NT2/D1 (cell line): ENCODE measurements around the gene CDKN1A.

Experiments
- DNase-seq: peaks from one replicate; pipeline ENCODE4 v3.0.0-alpha.2; 2011; ENCODE audit warnings: low read depth, low spot score
- H3K27me3 ChIP-seq: 2 replicates; pipeline ENCODE4 v1.6.0; 2011; ENCODE audit warnings: mild to moderate bottlenecking; ENCODE audit not compliant: insufficient read length, insufficient read depth
- H3K36me3 ChIP-seq: 2 replicates; pipeline ENCODE4 v1.6.1; 2011; ENCODE audit warnings: mild to moderate bottlenecking, low read length, mixed read lengths; ENCODE audit not compliant: insufficient read depth, insufficient read length
- H3K4me1 ChIP-seq: 2 replicates; pipeline ENCODE4 v1.5.1; 2011; ENCODE audit not compliant: insufficient read depth, insufficient read length
- H3K4me3 ChIP-seq: 2 replicates; pipeline ENCODE4 v1.5.1; 2011; ENCODE audit warnings: low read depth; ENCODE audit not compliant: insufficient read length
- H3K9ac ChIP-seq: 2 replicates; pipeline ENCODE4 v1.6.0; 2011; ENCODE audit warnings: low read depth; ENCODE audit not compliant: insufficient read length
- H3K9me3 ChIP-seq: 2 replicates; pipeline ENCODE4 v1.5.1; 2011; ENCODE audit warnings: mild to moderate bottlenecking, low read length; ENCODE audit not compliant: insufficient read depth
- SUZ12 ChIP-seq: IDR thresholded peaks from 2 replicates; pipeline ENCODE4 v1.6.1; 2011; ENCODE audit not compliant: insufficient read length, insufficient read depth; ENCODE audit errors: extremely low read depth
- YY1 ChIP-seq: IDR thresholded peaks from 2 replicates; pipeline ENCODE4 v1.6.1; 2011; ENCODE audit not compliant: insufficient read length, insufficient read depth
- ZNF274 ChIP-seq: IDR thresholded peaks from 2 replicates; pipeline ENCODE4 v1.6.1; 2011; ENCODE audit warnings: mild to moderate bottlenecking, low read depth, low read length

The CDKN1A gene

GRCh38 chr6:36735110-36736071, 56.9 kb downstream of the CDKN1A start:
- no peaks in the 10 kb centered on the region for H3K9me3 ChIP-seq
- no peak overlapping the region for H3K4me3 ChIP-seq
- peaks cover 14% of the 10 kb centered on the region for H3K4me1 ChIP-seq
- no peak overlapping the region for H3K9ac ChIP-seq
- H3K36me3 ChIP-seq: no peaks in the 10 kb centered on the region
- TF ChIP-seq YY1 (no peak), ZNF274 (no peak), SUZ12 (no peak)
- DNase-seq: no peak
- H3K27me3 ChIP-seq: no peaks in the 10 kb centered on the region
